Activated T-helper 2 cell treated with anti-CD3 and anti-CD28 coated beads, Interferon-gamma antibody, Interleukin-2, Interleukin-4, amounts not matched to agents 10 μg/mL and 5 μg/mL and 100 μg/mL, durations not matched to agents 14 hours and 24 hours and 36 hours (primary cell): Measurements from ENCODE around the gene ZNF507. TPM values are rescaled to one million over a fixed set of nuclear protein-coding genes. Genes with fewer than 3 reads are reported as not detected.
"Not testable (repeated sequence)": the region's sequence is repeated elsewhere in the genome, so short reads cannot be mapped to it uniquely, and the experiment has no call there.

Experiments
- DNase-seq: peaks from one replicate; pipeline ENCODE4 v3.0.0; 2021; ENCODE audit warnings: low spot score
- H3K27ac Mint-ChIP-seq: one replicate; pipeline ENCODE4 v1.8.0; 2021; ENCODE audit warnings: mixed read lengths
- H3K27me3 Mint-ChIP-seq: one replicate; pipeline ENCODE4 v1.8.0; 2021; ENCODE audit warnings: low read depth, mixed read lengths
- H3K36me3 Mint-ChIP-seq: one replicate; pipeline ENCODE4 v1.8.0; 2021; ENCODE audit warnings: low read depth, mixed read lengths
- H3K4me1 Mint-ChIP-seq: one replicate; pipeline ENCODE4 v1.8.0; 2021; ENCODE audit warnings: low read depth, mixed read lengths
- H3K4me3 Mint-ChIP-seq: one replicate; pipeline ENCODE4 v1.8.0; 2021; ENCODE audit warnings: low read depth, mild to moderate bottlenecking, moderate library complexity, mixed read lengths
- H3K9me3 Mint-ChIP-seq: one replicate; pipeline ENCODE4 v1.8.0; 2021; ENCODE audit warnings: mixed read lengths
- intact Hi-C: fragments of 100-400 bp; cut with micrococcal nuclease; formaldehyde crosslinking; loops from one replicate; pipeline ENCODE4 v1.15.1; 2023
- total RNA-seq: library from RNA; stranded (reverse); gene quantifications from 2 replicates; pipeline ENCODE4 v1.2.3, GENCODE V29; 2022

ZNF507 gene
- total RNA-seq, 1 donor from 2014 or later, result 29.6 TPM

DNA sequence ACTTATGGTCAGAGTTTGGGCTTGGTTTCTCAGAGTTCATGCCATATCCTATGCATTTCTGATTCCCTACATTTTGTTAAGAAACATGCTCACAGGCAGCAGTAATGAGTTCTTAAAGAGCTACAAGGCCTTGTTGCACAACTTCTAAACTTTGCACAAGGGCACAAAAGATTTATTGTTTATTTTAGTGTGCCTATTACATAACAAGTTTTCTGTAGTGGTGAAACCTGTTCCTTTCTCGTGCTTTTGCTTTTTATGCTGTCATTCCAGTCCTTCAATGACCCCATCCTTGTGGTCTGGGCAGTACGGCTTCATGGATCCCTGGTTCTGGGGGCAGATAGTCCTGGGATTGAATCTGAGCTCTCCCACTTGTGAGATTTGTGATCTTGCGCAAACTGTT, 17.8 kb downstream of the ZNF507 start:
- H3K9me3 Mint-ChIP-seq, result no peaks in the 10 kb centered on the region
- no peak overlapping the region for H3K27ac Mint-ChIP-seq
- no peak for DNase-seq
- H3K27me3 Mint-ChIP-seq, result no peaks in the 10 kb centered on the region
- no peak overlapping the region for H3K4me3 Mint-ChIP-seq
- peaks cover 13% of the 10 kb centered on the region for H3K4me1 Mint-ChIP-seq
- peaks cover 80% of the 10 kb centered on the region for H3K36me3 Mint-ChIP-seq
- intact Hi-C loops, result no loop called here

DNA sequence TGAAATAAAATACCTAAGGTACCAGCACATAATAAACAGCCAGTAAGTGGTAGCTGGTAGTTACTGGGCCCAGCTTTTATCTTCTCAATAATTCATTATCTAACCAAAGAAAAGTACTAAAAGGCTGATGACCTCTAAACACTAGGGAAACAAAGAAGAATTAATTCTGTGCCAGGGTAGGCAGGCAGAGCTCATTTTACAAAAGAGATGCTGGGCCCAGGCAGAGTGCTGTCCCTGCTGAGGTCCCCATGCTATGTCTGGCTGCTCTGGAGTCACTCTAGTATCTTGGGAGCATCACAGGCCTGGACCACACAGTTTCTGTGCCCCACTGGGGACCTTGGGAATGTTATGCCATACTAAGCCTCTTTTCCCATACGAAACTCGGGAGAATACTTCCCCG, 18.2 kb downstream of the ZNF507 start:
- Mint-ChIP-seq H3K27me3 (no peaks in the 10 kb centered on the region), H3K4me1 (peaks cover 13% of the 10 kb centered on the region), H3K36me3 (peaks cover 80% of the 10 kb centered on the region), H3K4me3 (no peak overlapping the region), H3K27ac (no peak overlapping the region), H3K9me3 (no peaks in the 10 kb centered on the region)
- intact Hi-C loops, result no loop called here
- no peak for DNase-seq

DNA sequence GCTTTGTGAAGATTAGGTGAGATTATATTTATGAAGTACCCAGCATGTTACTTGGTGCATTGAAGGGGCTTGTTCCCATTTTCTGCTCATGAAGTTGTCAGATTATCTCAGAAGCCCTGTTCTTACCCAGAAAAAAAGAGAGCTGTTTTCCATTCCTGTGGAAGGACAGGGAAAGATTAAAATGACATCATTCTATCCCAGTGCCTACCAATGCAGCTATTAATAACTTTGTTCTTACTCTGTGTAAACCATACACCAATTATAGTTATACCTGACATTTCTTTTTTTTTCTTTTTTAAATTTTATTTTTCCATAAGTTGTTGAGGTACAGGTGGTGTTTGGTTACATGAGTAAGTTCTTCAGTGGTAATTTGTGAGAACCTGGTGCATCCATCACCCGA, 18.6 kb downstream of the ZNF507 start:
- DNase-seq, result no peak
- peaks cover 78% of the 10 kb centered on the region for H3K36me3 Mint-ChIP-seq
- H3K27me3 Mint-ChIP-seq, result no peaks in the 10 kb centered on the region
- H3K27ac Mint-ChIP-seq, result no peak overlapping the region
- no peaks in the 10 kb centered on the region for H3K9me3 Mint-ChIP-seq
- intact Hi-C loops, result no loop called here
- no peak overlapping the region for H3K4me3 Mint-ChIP-seq
- peaks cover 13% of the 10 kb centered on the region for H3K4me1 Mint-ChIP-seq

DNA sequence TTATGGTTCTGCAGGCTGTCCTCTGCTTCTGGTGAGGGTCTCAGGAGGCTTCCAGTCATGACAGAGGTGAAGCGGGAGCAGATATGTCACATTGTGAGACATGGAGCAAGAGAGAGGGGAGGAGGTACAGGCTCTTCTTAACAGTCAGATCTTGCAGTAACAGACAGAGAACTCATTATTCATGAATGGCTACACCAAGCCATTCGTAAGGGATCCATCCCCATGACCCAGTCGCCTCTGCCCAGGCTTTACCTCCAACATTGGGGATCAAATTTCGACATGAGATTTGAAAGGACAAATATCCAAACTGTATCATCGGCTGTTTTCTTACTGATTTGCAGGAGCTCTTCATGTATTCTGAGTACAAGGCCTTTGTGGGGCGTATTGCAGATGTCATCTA, 21.7 kb downstream of the ZNF507 start:
- no peaks in the 10 kb centered on the region for H3K27me3 Mint-ChIP-seq
- no peak overlapping the region for H3K4me3 Mint-ChIP-seq
- peaks cover 12% of the 10 kb centered on the region for H3K4me1 Mint-ChIP-seq
- no peaks in the 10 kb centered on the region for H3K9me3 Mint-ChIP-seq
- intact Hi-C loops, result no loop called here
- DNase-seq, result no peak
- H3K27ac Mint-ChIP-seq, result no peak overlapping the region
- peaks cover 77% of the 10 kb centered on the region for H3K36me3 Mint-ChIP-seq

DNA sequence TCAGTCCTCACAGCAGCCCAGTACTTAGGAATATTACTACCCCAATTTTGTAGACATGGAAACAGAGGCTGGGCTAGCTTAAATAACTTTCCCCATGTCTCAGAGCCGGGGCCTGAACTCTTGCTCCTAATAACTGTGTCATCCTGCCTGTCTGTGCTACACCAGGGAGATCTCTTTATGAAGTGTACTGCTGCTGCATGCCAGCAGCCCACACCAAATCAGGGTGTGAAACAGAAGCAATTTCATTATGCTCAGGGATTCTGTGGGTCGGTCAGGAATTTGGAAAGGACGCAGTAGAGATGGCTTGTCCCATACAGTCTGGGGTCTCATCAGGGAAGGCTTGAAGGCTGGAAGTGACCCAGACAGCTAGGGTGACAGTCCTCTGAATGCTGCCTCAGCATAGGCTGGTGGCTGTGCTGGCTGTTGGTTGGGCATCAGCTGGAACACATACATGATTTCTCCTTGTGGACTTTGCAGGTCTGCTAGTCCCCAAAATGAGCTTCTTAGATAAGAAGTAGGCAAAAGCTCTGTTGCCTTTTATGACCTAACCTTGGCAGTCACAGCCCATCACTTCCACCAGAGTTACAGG, 22.6 kb downstream of the ZNF507 start:
- peaks cover 79% of the 10 kb centered on the region for H3K36me3 Mint-ChIP-seq
- intact Hi-C loops, result no loop called here

DNA sequence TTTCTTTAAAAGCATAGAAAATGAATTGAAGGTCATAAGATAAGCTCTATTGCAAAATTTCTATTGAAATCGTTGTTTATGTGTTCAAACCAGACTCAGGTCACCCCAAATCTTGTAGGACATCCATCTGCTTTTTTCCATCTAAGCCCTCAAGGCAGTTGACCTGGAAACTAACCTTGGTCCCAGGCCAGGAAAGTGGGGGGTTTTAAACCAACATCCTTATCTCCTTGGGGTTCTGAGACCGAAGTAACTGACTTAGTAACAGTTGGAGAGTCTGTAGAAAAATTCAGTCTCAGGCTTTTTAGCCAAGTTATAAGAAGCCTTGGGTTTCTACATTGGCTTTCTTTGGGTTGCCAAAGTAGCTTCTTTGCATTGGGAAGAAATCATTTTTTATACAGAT, 23.4 kb downstream of the ZNF507 start:
- intact Hi-C loops, result no loop called here
- H3K36me3 Mint-ChIP-seq, result peaks cover 81% of the 10 kb centered on the region
- no peak overlapping the region for H3K27ac Mint-ChIP-seq
- H3K4me1 Mint-ChIP-seq, result peaks cover 11% of the 10 kb centered on the region
- no peaks in the 10 kb centered on the region for H3K27me3 Mint-ChIP-seq
- H3K4me3 Mint-ChIP-seq, result no peak overlapping the region
- no peak for DNase-seq
- H3K9me3 Mint-ChIP-seq, result no peaks in the 10 kb centered on the region

More for the DNA sequence above, 22.6 kb downstream of the ZNF507 start:
- peaks cover 11% of the 10 kb centered on the region for H3K4me1 Mint-ChIP-seq
- no peak for DNase-seq
- H3K9me3 Mint-ChIP-seq, result no peaks in the 10 kb centered on the region
- no peak overlapping the region for H3K27ac Mint-ChIP-seq
- no peak overlapping the region for H3K4me3 Mint-ChIP-seq
- H3K27me3 Mint-ChIP-seq, result no peaks in the 10 kb centered on the region

DNA sequence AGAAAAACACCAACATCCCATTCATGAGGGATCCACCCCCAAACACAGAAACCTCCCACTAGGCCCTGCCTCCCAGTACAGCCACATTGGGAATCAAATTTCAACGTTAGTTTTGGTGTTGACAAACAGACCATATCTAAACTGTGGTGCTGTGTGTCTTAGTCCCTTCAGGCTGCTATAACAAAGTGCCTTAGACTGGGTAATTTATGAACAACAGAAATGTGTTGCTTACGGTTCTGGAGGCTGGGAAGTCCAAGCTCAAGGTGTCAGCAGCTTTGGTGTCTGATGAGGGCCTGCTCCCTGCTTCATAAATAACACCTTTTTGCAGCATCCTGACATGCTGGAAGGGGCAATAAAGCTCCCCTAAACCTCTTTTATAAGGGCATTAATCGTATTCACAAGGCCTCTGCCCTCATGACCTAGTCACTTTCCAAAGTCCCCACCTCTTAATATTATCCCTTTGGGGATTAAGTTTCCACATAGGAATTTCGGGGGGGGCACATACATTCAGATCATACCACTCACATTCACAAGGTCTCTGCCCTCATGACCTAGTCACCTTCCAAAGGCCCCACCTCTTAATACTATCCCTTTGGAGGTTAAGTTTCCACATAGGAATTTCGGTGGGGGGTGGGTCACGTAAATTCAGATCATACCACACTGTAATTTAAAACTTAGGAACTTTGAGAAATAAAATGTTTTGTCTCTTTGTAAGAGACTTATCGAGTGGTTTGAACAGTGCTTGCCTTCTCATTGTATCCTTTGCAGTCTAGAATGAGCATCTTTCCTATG, 27.5 kb downstream of the ZNF507 start:
- DNase-seq, result no peak
- intact Hi-C loops, result no loop called here
- Mint-ChIP-seq H3K27me3 (no peaks in the 10 kb centered on the region), H3K36me3 (peaks cover 62% of the 10 kb centered on the region), H3K4me1 (peaks cover 2% of the 10 kb centered on the region), H3K9me3 (no peaks in the 10 kb centered on the region), H3K4me3 (no peak overlapping the region), H3K27ac (no peak overlapping the region)

DNA sequence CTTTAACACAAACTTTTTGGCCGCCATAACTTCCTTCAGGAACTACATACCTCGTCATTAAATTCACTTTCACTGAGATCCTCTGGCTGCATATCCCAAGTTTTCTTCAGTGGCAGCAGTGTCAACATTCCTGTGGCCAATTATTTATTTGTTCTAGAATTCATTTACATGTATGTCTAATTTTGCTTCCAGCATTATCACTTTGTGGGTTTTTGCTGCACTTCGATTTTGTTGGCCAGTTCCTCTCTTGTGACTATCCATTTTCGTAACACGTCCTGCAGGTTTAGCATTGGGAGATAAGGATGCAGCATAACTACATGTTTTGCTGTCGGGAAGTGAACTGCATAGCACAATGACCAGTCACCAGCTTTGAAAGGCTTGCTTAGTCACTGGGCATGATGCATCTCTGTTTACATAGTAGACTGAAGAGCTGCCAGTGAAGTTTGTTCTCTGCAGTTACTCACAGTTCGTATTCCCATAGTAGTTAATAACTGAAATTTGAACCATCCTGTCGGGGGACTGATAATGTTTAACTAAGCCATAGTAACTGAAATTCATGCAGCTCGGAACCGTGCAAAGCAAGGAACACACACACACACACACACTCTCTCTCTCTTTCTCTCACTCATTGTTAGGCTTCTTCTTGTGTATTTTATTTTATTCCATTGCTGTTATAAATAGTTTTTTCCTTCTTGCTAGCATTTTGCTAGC, 28.3 kb downstream of the ZNF507 start:
- Mint-ChIP-seq H3K27me3 (no peaks in the 10 kb centered on the region), H3K27ac (no peak overlapping the region), H3K4me1 (peaks cover 2% of the 10 kb centered on the region), H3K36me3 (peaks cover 59% of the 10 kb centered on the region), H3K9me3 (no peaks in the 10 kb centered on the region), H3K4me3 (no peak overlapping the region)
- intact Hi-C loops, result no loop called here
- DNase-seq, result no peak

DNA sequence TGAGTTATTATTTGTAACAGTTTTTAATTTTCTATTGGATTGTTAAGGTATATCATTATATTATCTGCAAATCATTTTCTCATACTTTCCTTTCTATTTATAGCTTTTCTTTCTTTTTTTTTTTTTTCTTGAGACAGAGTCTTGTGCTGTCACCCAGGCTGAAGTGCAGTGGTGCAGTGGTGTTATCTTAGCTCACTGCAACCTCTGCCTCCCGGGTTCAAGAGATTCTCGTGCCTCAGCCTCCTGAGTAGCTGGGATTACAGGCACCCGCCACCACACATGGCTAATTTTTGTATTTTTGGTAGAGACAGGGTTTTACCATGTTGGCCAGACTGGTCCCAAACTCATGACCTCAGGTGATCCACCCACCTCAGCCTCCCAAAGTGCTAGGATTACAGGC, 29.0 kb downstream of the ZNF507 start:
- H3K4me3 Mint-ChIP-seq, H3K9me3 Mint-ChIP-seq, DNase-seq, H3K4me1 Mint-ChIP-seq, H3K27ac Mint-ChIP-seq, H3K27me3 Mint-ChIP-seq, intact Hi-C loops: not testable (repeated sequence)
- H3K36me3 Mint-ChIP-seq, result peaks cover 58% of the 10 kb centered on the region

DNA sequence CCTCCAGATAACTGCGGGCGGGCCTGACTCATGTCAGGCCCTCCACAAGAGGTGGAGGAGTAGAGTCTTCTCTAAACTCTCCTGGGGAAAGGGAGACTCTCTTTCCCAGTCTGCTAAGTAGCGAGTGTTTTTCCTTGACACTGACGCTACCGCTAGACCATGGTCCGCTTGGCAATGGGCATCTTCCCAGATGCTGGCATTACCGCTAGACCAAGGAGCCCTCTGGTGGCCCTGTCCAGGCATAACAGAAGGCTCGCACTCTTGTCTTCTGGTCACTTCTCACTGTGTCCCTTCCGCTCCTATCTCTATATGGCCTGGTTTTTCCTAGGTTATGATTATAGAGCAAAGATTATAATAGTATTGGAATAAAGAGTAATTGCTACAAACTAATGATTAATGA, 31.7 kb downstream of the ZNF507 start:
- H3K27me3 Mint-ChIP-seq, H3K9me3 Mint-ChIP-seq, H3K4me3 Mint-ChIP-seq, H3K4me1 Mint-ChIP-seq, DNase-seq, H3K27ac Mint-ChIP-seq, intact Hi-C loops: not testable (repeated sequence)
- peaks cover 57% of the 10 kb centered on the region for H3K36me3 Mint-ChIP-seq

DNA sequence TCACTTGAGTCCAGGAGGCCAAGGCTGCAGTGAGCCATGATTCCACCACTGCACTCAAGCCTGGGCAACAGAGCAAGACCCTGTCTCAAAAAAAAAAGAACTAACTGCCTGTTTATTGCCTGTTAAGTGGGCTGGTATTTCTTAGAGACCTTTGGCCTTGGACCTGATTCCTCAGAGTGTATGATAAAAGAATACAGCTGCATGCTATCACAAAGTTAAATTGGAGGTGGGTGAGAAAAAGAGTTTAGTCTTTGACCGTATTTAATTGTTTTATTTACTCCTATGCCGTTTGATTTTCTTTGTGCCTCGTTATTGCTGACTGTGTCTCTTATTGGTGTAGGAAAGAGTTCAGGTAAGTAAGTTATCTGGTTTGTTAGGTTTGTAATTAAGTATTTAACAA, 34.9 kb downstream of the ZNF507 start:
- no peak for DNase-seq
- no peaks in the 10 kb centered on the region for H3K27me3 Mint-ChIP-seq
- H3K4me1 Mint-ChIP-seq, result peaks cover 9% of the 10 kb centered on the region
- H3K27ac Mint-ChIP-seq, result no peak overlapping the region
- H3K9me3 Mint-ChIP-seq, result no peaks in the 10 kb centered on the region
- intact Hi-C loops, result no loop called here
- H3K36me3 Mint-ChIP-seq, result peaks cover 49% of the 10 kb centered on the region
- H3K4me3 Mint-ChIP-seq, result no peak overlapping the region

DNA sequence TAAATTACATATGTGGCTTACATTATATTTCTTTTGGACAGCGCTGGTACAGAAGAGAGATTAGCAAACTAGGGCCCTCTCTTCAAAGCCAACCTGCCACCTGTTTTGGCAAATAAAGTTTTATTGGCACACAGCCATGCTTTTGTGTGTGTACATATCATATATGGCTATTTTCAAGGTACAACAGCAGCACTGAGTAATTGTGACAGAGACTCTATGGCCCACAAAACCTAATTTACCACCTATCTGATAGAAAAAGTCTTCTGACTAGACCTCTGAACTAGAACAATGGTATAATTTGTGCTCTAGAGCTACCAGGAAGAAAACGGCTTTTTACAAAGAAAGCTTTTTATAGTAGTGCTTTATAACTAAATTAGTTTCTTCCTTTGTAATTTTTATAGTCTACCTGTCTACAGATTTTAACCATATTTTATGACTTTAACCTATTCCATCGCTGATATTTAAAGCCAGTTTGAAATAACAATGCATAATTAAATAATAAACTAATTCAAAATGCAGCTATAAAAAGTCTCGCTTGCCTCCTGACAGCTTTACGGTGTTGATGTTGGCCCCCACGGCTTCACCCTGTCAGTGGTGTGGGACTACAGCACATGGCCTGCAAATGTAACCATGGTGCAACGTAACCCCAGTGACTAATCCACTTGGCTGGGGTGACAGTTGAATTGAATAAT, 42.4 kb downstream of the ZNF507 start:
- Mint-ChIP-seq H3K4me1 (peaks cover 3% of the 10 kb centered on the region), H3K36me3 (peaks cover 15% of the 10 kb centered on the region), H3K9me3 (no peaks in the 10 kb centered on the region), H3K27ac (no peak overlapping the region), H3K4me3 (no peak overlapping the region), H3K27me3 (no peaks in the 10 kb centered on the region)
- DNase-seq, result no peak
- intact Hi-C loops, result no loop called here
